ENCODE data around the gene SNX11.
A peak's percentile ranks its signal among the peaks of the same experiment; 100 is the strongest.

Gene SNX11

GRCh38 chr17:48127371-48128051 lies 19.9 kb downstream of the SNX11 start:
- no peak for DNase-seq (ENCODE audit: extremely low spot score)
- ChIA-PET POLR2A (interaction anchor here (1.1 kb wide), 1 partner anchor 79 kb away, joined by 4 read pairs; the partner anchor contains the start of gene NFE2L1), CTCF (no interaction called here)
- TF ChIP-seq SP1 (IDR thresholded peaks at IDR 0.05) (no peak), ZNF384 (IDR thresholded peaks at IDR 0.05) (no peak), ELF4 (IDR thresholded peaks at IDR 0.05) (no peak), L3MBTL2 (conservative IDR thresholded peaks at IDR 0.05) (no peak), TARDBP (IDR thresholded peaks at IDR 0.05) (no peak), PKNOX1 (IDR thresholded peaks at IDR 0.05) (no peak), ARNT (IDR thresholded peaks at IDR 0.05) (no peak), NFRKB (IDR thresholded peaks at IDR 0.05) (no peak), CTBP1 (IDR thresholded peaks at IDR 0.05; ENCODE audit: borderline replicate concordance) (no peak), HDGF (IDR thresholded peaks at IDR 0.05; ENCODE audit: borderline replicate concordance) (no peak), FOXA1 (IDR thresholded peaks at IDR 0.05) (no peak), FOXK2 (IDR thresholded peaks at IDR 0.05) (no peak), LEF1 (IDR thresholded peaks at IDR 0.05; ENCODE audit: borderline replicate concordance) (no peak), SUZ12 (IDR thresholded peaks at IDR 0.05) (no peak), BHLHE40 (IDR thresholded peaks at IDR 0.05; ENCODE audit: borderline replicate concordance) (no peak), FOXM1 (IDR thresholded peaks at IDR 0.05; ENCODE audit: borderline replicate concordance) (no peak)

GRCh38 chr17:48128400-48128799 lies 20.8 kb downstream of the SNX11 start:
- ChIA-PET POLR2A (interaction anchor here (1.1 kb wide), 1 partner anchor 80 kb away, joined by 4 read pairs; the partner anchor contains the start of gene NFE2L1), CTCF (interaction anchor here (1.6 kb wide), 1 partner anchor 133 kb away, joined by 3 read pairs; no protein-coding TSS in a partner anchor)
- TF ChIP-seq FOXK2 (IDR thresholded peaks at IDR 0.05) = no peak
- TF ChIP-seq FOXA1 (IDR thresholded peaks at IDR 0.05) = no peak
- DNase-seq (ENCODE audit: extremely low spot score) = no peak

GRCh38 chr17:48129981-48130380 lies 22.4 kb downstream of the SNX11 start:
- DNase-seq (ENCODE audit: extremely low spot score) = no peak
- TF ChIP-seq ELF4 (IDR thresholded peaks at IDR 0.05) = no peak
- no peak for TF ChIP-seq TARDBP (IDR thresholded peaks at IDR 0.05)
- POLR2A ChIA-PET = no interaction called here
- CTCF ChIA-PET = interaction anchor here (0.6 to 2.1 kb wide), 5 partner anchors 14 to 159 kb away, joined by 3 to 11 read pairs (median 5); partner anchors contain the start of gene CDK5RAP3

- CTCF ChIA-PET = interaction anchor here (0.7 to 2.5 kb wide), 5 partner anchors 20 to 105 kb away, joined by 3 to 15 read pairs (median 6); no protein-coding TSS in a partner anchor
- DNase-seq (ENCODE audit: extremely low spot score) = peak; percentile 82
- POLR2A ChIA-PET = no interaction called here
- TF ChIP-seq PKNOX1 (IDR thresholded peaks at IDR 0.05) (no peak), FOXK2 (IDR thresholded peaks at IDR 0.05) (no peak), SP1 (IDR thresholded peaks at IDR 0.05) (no peak), LEF1 (IDR thresholded peaks at IDR 0.05; ENCODE audit: borderline replicate concordance) (no peak)
Measured at GRCh38 chr17:48131216-48131824, 23.8 kb downstream of the SNX11 start.

- no peak for TF ChIP-seq SUZ12 (IDR thresholded peaks at IDR 0.05)
- no peak for TF ChIP-seq FOXM1 (IDR thresholded peaks at IDR 0.05; ENCODE audit: borderline replicate concordance)
- TF ChIP-seq PKNOX1 (IDR thresholded peaks at IDR 0.05) = no peak
- no peak for TF ChIP-seq L3MBTL2 (conservative IDR thresholded peaks at IDR 0.05)
- no peak for TF ChIP-seq SP1 (IDR thresholded peaks at IDR 0.05)
- TF ChIP-seq FOXK2 (IDR thresholded peaks at IDR 0.05) = no peak
- no peak for DNase-seq (ENCODE audit: extremely low spot score)
- CTCF ChIA-PET = interaction anchor here (1.5 to 2.5 kb wide), 2 partner anchors 52 to 106 kb away, joined by 7 to 15 read pairs; no protein-coding TSS in a partner anchor
- POLR2A ChIA-PET = no interaction called here
Measured at GRCh38 chr17:48132385-48132784, 24.8 kb downstream of the SNX11 start.

GRCh38 chr17:48134912-48135480 lies 27.4 kb downstream of the SNX11 start:
- no peak for TF ChIP-seq L3MBTL2 (conservative IDR thresholded peaks at IDR 0.05)
- peak; percentile 77 for TF ChIP-seq PKNOX1 (IDR thresholded peaks at IDR 0.05)
- ChIA-PET CTCF (interaction anchor here (0.8 to 1.8 kb wide), 7 partner anchors 8 to 109 kb away, joined by 3 to 16 read pairs (median 5); no protein-coding TSS in a partner anchor), POLR2A (interaction anchor here (1.0 kb wide), 1 partner anchor 27 kb away, joined by 3 read pairs; the partner anchor contains the start of gene SNX11)
- no peak for DNase-seq (ENCODE audit: extremely low spot score)

Data from HEK293T (cell line).